Sigmoid colon (tissue), 7 donors: ENCODE data around the gene PIK3C2G. TPM values are rescaled to one million over a fixed set of nuclear protein-coding genes. Genes with fewer than 3 reads are reported as not detected.
A peak's percentile ranks its signal among the peaks of the same experiment; 100 is the strongest.

Source experiments
- DNase-seq: peaks from one replicate; pipeline ENCODE4 v3.0.0-alpha.2; 2019
- H3K27ac ChIP-seq, 4 donors: fragments of 200-600 bp; sonication (generic); one replicate each; pipeline ENCODE4 v1.5.1; 2016 to 2019; ENCODE audit warnings: mild to moderate bottlenecking in 1 of 4
- H3K27me3 ChIP-seq, 3 donors: fragments of 200-600 bp; sonication (generic); one replicate each; pipeline ENCODE4 v1.5.1; 2019; ENCODE audit warnings: mild to moderate bottlenecking in 1 of 3
- H3K36me3 ChIP-seq, 4 donors: fragments of 200-600 bp; sonication (generic); one replicate each; pipeline ENCODE4 v1.5.1; 2016 to 2019
- H3K4me1 ChIP-seq, 4 donors: fragments of 200-600 bp; sonication (generic); one replicate each; pipeline ENCODE4 v1.5.1; 2017 to 2019
- H3K4me3 ChIP-seq, 4 donors: fragments of 200-600 bp; sonication (generic); one replicate each; pipeline ENCODE4 v1.5.1; 2017 to 2019; ENCODE audit warnings: mild to moderate bottlenecking in 2 of 4, moderate library complexity in 1 of 4
- H3K9me3 ChIP-seq, 4 donors: fragments of 200-600 bp in 3 of 4; sonication (generic) in 3 of 4; one replicate each; pipeline versions ENCODE4 v1.5.1 to v1.6.1; 2013 to 2019
- CTCF ChIP-seq, 4 experiments: fragments of 450-650 bp in 3 of 4; fragments of 200-600 bp in 1 of 4; IDR thresholded peaks; one replicate each; pipeline ENCODE4 v1.5.1; 2016 to 2019; ENCODE audit warnings: antibody characterized with exemption in 4 of 4, mild to moderate bottlenecking in 3 of 4, moderate library complexity in 2 of 4
- EP300 ChIP-seq, 4 donors: sonication (generic); formaldehyde crosslinking; IDR thresholded peaks; one replicate each; pipeline ENCODE4 v1.6.1; 2017; ENCODE audit warnings: antibody characterized with exemption in 4 of 4
- POLR2A ChIP-seq, 2 donors: fragments of 450-650 bp; IDR thresholded peaks; one replicate each; pipeline ENCODE4 v1.6.1; 2016; ENCODE audit warnings: antibody characterized with exemption in 2 of 2, mild to moderate bottlenecking in 2 of 2, moderate library complexity in 2 of 2
- POLR2AphosphoS5 ChIP-seq, 4 donors: sonication (generic); formaldehyde crosslinking; IDR thresholded peaks; one replicate each; pipeline ENCODE4 v1.6.1; 2017; ENCODE audit warnings: antibody characterized with exemption in 4 of 4
- WGBS, 2 donors: extraction: QIAGEN DNeasy Blood & Tissue Kit; methylation state at CpG; one replicate each; pipeline ENCODE4 v1.1.7; 2013; 5-methylcytosine and 5-hydroxymethylcytosine counted together
- intact Hi-C: fragments of 100-400 bp; cut with DNase I; formaldehyde crosslinking; loops from one replicate; pipeline ENCODE4 v1.15.1; 2023
- polyA plus RNA-seq, 3 donors: library from polyadenylated mRNA; stranded (reverse); fragments of 200-250 nt; gene quantifications; one replicate each; pipeline ENCODE4 v1.2.3, GENCODE V29; 2013
- total RNA-seq, 4 donors: library from RNA; depleted of rRNA; stranded (reverse); fragments of >200 nt; gene quantifications; one replicate each; pipeline ENCODE4 v1.1.0, GENCODE V29; 2016
- donor health status: healthy with polysubstance abuse.
- donor health status: Bipolar disorder and iron deficiency.
- donor health status: healthy.

The PIK3C2G gene
- total and polyA plus RNA-seq, 7 donors, result 0.07 to 1.7 (median 0.63) TPM; not detected in 1

GRCh38 chr12:18375583-18375982 is 114.3 kb downstream of the PIK3C2G start:
- WGBS, 2 donors, result 80 to 98% methylated on average over 2 of the region's 2 CpGs
- TF ChIP-seq EP300 (IDR thresholded peaks at IDR 0.05), result no peak
- no peak for TF ChIP-seq POLR2AphosphoS5 (IDR thresholded peaks at IDR 0.05)
- no peak for TF ChIP-seq CTCF (IDR thresholded peaks at IDR 0.05)
- no peak for TF ChIP-seq POLR2A (IDR thresholded peaks at IDR 0.05)
- intact Hi-C loops, result no loop called here

GRCh38 chr12:18382236-18382885 is 121.0 kb downstream of the PIK3C2G start:
- H3K36me3 ChIP-seq, result no peaks in the 10 kb centered on the region
- no peaks in the 10 kb centered on the region for H3K27me3 ChIP-seq
- no peak for TF ChIP-seq POLR2A (IDR thresholded peaks at IDR 0.05)
- DNase-seq, result no peak
- no peak overlapping the region for H3K4me3 ChIP-seq
- H3K4me1 ChIP-seq, result peaks cover 0 to 13% (median 7%) of the 10 kb centered on the region in 4 donors
- 54 to 66% methylated on average over 4 of the region's 4 CpGs for WGBS, 2 donors
- intact Hi-C loops, result no loop called here
- H3K27ac ChIP-seq, result peak overlapping the region in 2 of 4 donors; percentile 2 to 58
- H3K9me3 ChIP-seq, result no peaks in the 10 kb centered on the region

More at GRCh38 chr12:18375583-18375982, 114.3 kb downstream of the PIK3C2G start:
- no peaks in the 10 kb centered on the region for H3K27me3 ChIP-seq
- no peaks in the 10 kb centered on the region for H3K4me1 ChIP-seq
- H3K4me3 ChIP-seq, result no peak overlapping the region
- DNase-seq, result no peak
- no peaks in the 10 kb centered on the region for H3K9me3 ChIP-seq
- no peak overlapping the region for H3K27ac ChIP-seq
- no peaks in the 10 kb centered on the region for H3K36me3 ChIP-seq

GRCh38 chr12:18383203-18383602 is 121.9 kb downstream of the PIK3C2G start:
- H3K4me1 ChIP-seq, result peaks cover 0 to 13% (median 7%) of the 10 kb centered on the region in 4 donors
- no peak for DNase-seq
- no peak overlapping the region for H3K4me3 ChIP-seq
- no peaks in the 10 kb centered on the region for H3K36me3 ChIP-seq
- no peaks in the 10 kb centered on the region for H3K9me3 ChIP-seq
- H3K27me3 ChIP-seq, result no peaks in the 10 kb centered on the region
- 53 to 68% methylated on average over 4 of the region's 4 CpGs for WGBS, 2 donors
- intact Hi-C loops, result no loop called here
- TF ChIP-seq POLR2A (IDR thresholded peaks at IDR 0.05), result no peak
- no peak for TF ChIP-seq EP300 (IDR thresholded peaks at IDR 0.05)
- no peak for TF ChIP-seq CTCF (IDR thresholded peaks at IDR 0.05)
- TF ChIP-seq POLR2AphosphoS5 (IDR thresholded peaks at IDR 0.05), result no peak
- peak overlapping the region in 2 of 4 donors; percentile 2 to 58 for H3K27ac ChIP-seq

- intact Hi-C loops, result no loop called here
- Histone ChIP-seq H3K27me3 (no peaks in the 10 kb centered on the region), H3K27ac (no peak overlapping the region), H3K4me1 (peaks cover 0 to 8% (median 4%) of the 10 kb centered on the region in 4 donors), H3K36me3 (no peaks in the 10 kb centered on the region), H3K4me3 (no peak overlapping the region), H3K9me3 (no peaks in the 10 kb centered on the region)
- 93 to 94% methylated on average over 6 of the region's 6 CpGs for WGBS, 2 donors
- TF ChIP-seq POLR2AphosphoS5 (IDR thresholded peaks at IDR 0.05) (no peak), CTCF (IDR thresholded peaks at IDR 0.05) (no peak), POLR2A (IDR thresholded peaks at IDR 0.05) (no peak), EP300 (IDR thresholded peaks at IDR 0.05) (no peak)
- no peak for DNase-seq
Measured at GRCh38 chr12:18387706-18388105, 126.4 kb downstream of the PIK3C2G start.

GRCh38 chr12:18389820-18390219 is 128.5 kb downstream of the PIK3C2G start:
- TF ChIP-seq EP300 (IDR thresholded peaks at IDR 0.05) (no peak), CTCF (IDR thresholded peaks at IDR 0.05) (no peak), POLR2AphosphoS5 (IDR thresholded peaks at IDR 0.05) (no peak), POLR2A (IDR thresholded peaks at IDR 0.05) (no peak)
- DNase-seq, result no peak
- H3K4me3 ChIP-seq, result no peak overlapping the region
- H3K4me1 ChIP-seq, result no peaks in the 10 kb centered on the region
- no peaks in the 10 kb centered on the region for H3K27me3 ChIP-seq
- H3K36me3 ChIP-seq, result no peaks in the 10 kb centered on the region
- H3K27ac ChIP-seq, result no peak overlapping the region
- intact Hi-C loops, result no loop called here
- no peaks in the 10 kb centered on the region for H3K9me3 ChIP-seq
- WGBS, 2 donors, result 27 to 63% methylated on average over 4 of the region's 4 CpGs
